NCI-H146 treated with DMSO at 0.1 percent for 48 hours (cell line): ENCODE measurements around the gene ZP1.

Source experiments
- DNase-seq: peaks from one replicate; lab custom pipeline; 2025; ENCODE audit not compliant: unreplicated experiment; lab: John Stamatoyannopoulos, UW

ZP1 gene

DNA sequence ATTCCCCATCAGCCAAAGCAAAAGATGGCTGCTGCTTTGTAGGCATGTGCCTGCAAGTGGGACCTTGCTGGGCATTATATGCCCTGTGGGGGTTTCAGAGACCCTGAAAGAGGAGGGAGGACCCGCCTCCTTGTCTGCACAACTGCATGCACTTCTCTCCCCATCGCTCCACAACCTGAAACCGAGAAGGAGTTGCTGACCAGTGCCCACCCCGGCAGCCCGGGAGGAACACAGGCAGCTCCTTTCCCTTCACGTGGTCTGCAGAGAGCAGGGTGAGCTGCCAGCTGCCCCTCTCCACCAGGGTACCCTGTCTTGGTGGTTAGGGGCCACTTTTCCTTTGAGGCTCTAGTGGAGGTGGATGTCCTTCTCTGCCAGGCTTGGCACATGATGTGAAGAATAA is 55.6 kb downstream of the ZP1 start:
- DNase-seq, result no peak

DNA sequence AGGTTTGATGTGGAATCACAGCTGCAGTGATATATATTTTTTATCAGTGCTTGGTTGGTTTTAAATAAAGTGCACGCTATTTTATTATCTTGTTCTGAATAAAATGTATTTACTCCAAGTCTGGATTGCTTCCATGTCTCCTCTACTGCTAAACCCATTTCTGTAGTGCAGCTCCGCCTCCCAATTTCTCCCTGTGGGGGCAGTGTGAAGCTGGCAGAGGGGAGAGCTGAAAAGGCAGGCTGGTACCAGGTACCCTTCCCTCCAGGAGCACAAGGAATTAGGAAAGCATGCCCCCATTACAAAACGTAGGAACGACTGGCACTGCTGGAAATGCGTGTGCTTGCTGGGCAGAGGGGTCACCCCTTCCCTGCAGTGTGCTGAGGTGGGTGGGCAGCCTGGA is 56.0 kb downstream of the ZP1 start:
- no peak for DNase-seq

DNA sequence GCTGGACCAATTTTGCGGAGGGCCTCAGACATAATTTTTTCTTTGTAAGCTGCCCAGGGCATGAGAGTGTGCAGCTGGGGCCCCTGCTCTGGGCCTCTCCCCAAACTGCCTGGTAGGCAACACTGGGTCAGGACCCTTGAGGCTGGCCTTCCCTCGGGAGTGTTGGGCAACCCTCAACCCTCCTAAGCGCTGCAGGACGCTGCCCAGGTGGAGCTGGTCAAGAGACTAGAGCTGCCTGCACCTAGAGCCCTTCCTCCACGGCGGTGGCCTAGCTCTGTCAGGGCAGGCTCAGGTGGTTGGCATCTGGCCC is 56.4 kb downstream of the ZP1 start:
- DNase-seq, result no peak

DNA sequence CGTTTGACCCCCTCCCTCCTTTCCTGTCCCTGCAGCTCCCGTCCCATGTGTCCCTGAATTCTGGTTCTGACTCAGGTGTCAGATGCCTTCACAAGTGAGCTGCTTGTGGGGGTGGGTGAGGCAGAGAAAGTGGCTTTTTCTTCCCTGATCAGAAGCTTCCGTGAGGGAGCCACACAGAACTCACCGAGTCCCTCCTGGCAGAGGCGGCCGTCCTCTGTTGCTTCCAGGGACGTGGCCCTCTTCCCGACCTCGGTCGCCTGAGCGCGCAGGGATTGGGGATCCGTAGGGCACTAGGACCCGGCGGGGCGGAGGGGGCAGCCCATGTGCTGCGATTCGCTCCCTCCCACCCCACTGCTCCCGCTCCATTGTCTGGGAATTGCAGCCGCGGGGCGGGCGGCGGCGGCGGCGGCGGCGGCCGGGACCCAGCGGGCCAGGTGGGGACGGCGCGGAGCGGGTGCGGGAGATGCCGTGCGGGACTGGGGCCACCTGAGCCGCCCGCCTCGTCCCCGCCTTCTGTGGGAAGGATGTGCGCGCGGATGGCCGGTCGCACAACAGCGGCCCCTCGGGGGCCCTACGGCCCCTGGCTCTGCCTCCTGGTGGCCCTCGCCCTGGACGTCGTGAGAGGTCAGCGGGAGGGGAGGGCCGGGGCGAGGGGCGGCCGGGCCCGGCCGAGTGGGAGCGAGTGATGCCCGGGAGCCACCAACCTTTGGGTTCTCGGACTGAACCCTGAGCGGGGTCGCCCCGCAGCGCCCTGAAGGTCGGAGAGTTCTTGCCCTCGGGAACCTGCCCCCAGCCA is 57.0 kb downstream of the ZP1 start, which contains the start of gene TMEM132A:
TSS of gene TMEM132A (plus strand) at position 351 of the 796 bp plus-strand sequence. CDS start at position 525, 174 bp downstream.
- DNase-seq, result peak; percentile 48
